ENCODE data around the gene SMYD2. TPM values are rescaled to one million over a fixed set of nuclear protein-coding genes. Genes with fewer than 3 reads are reported as not detected.

Gene SMYD2
- total RNA-seq, 1 donor from 2014 or later = 39.8 TPM

DNA sequence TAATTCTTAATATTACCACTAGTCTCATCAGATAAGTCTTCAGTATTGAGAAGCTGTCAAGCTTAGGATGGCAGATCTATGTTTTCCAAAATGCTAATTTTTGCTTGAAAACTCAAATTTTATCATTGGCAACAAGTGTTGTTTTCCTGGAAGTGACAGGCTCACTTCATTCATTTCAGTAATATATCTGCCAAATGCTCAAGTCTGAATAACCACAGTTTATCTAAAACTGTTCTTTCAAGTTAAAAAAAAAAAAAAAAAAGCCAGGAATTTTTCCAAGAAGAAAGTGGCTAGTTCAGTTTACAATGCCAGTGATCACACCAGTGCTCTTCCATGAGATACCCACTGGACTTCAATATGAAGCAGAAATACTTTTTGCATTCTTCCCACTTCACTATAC is 20.6 kb downstream of the SMYD2 start:
- TF ChIP-seq, protein P1, sequence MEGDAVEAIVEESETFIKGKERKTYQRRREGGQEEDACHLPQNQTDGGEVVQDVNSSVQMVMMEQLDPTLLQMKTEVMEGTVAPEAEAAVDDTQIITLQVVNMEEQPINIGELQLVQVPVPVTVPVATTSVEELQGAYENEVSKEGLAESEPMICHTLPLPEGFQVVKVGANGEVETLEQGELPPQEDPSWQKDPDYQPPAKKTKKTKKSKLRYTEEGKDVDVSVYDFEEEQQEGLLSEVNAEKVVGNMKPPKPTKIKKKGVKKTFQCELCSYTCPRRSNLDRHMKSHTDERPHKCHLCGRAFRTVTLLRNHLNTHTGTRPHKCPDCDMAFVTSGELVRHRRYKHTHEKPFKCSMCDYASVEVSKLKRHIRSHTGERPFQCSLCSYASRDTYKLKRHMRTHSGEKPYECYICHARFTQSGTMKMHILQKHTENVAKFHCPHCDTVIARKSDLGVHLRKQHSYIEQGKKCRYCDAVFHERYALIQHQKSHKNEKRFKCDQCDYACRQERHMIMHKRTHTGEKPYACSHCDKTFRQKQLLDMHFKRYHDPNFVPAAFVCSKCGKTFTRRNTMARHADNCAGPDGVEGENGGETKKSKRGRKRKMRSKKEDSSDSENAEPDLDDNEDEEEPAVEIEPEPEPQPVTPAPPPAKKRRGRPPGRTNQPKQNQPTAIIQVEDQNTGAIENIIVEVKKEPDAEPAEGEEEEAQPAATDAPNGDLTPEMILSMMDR (IDR thresholded peaks at IDR 0.05) = no peak
- DNase-seq (no peak), ATAC-seq (no peak)
- Histone ChIP-seq H3K9me3 (no peaks in the 10 kb centered on the region), H3K36me3 (no peaks in the 10 kb centered on the region), H3K4me3 (no peak overlapping the region), H3K27ac (no peak overlapping the region), H3K4me1 (no peaks in the 10 kb centered on the region), H3K27me3 (no peaks in the 10 kb centered on the region)
- intact Hi-C loops (cut with DNase I) = no loop called here

DNA sequence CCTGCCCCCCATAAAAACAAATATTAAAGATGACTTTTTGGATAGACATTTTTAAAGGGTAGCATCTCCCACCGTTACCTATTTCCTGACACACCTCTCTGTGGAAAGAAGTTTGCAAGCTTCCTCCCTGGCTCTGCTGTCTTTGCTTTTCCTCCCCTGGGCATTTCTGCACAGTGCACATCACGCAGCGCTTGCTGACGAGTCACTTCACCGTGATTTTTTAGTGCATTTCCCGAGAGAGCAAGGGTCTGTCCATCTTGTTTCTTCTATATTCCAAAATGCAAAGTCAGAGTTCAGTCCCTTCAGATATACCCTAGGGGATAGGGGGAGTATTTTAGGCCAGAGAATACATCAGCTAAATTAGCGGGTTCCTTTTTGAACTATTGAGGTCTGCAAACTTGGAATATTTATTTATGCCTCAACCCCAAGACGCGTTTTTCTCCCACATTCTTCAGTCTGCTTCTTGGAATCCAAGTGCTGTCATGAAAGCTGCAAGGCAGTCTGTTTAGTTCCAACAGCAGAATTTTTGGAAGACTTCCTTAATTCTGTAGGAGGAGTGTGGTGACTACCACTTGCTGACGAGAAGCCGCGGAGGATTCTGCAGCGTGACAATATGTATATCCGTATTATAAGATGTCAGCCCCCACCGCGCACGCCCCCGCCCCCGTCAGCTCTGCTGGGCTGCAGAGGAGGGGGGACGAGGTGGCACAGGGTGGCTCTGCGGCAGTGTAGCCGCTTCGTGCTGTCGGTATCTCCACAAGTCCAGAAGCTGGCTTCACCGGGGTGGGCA is 22.4 kb downstream of the SMYD2 start:
- no peaks in the 10 kb centered on the region for H3K4me1 ChIP-seq
- H3K27me3 ChIP-seq = no peaks in the 10 kb centered on the region
- H3K27ac ChIP-seq = no peak overlapping the region
- TF ChIP-seq, protein P1 (IDR thresholded peaks at IDR 0.05) = no peak
- no peaks in the 10 kb centered on the region for H3K9me3 ChIP-seq
- no peaks in the 10 kb centered on the region for H3K36me3 ChIP-seq
- ATAC-seq (no peak), DNase-seq (no peak)
- H3K4me3 ChIP-seq = no peak overlapping the region
- intact Hi-C loops (cut with DNase I) = no loop called here

DNA sequence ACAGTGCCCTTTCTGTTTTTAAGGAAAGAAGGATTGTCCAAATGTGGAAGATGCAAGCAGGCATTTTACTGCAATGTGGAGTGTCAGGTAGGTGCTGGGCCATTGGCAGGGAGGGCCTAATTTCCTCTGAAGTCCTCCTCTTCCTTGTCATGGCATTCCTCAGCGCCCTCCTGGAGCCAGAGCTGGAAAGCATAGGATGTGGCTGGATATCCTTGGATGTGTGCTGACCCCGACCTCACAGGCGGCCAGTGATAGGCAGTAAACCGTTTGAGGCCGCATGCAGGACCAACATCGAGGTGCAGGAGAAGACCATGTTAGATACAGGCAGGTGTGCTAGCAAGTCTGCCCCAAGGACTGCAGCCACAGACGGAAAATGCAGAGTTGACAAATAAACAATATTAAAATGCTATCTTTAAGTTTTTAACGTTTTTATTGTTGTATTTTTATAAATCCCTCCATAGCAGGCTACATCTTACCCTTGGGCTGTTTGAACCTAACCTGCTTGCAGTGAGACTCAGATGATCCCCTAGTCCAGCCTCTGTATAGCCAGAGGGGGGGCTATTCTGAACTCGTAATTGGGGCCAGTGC is 24.3 kb downstream of the SMYD2 start:
- Histone ChIP-seq H3K4me1 (no peaks in the 10 kb centered on the region), H3K9me3 (no peaks in the 10 kb centered on the region), H3K27ac (no peak overlapping the region), H3K27me3 (no peaks in the 10 kb centered on the region), H3K36me3 (no peaks in the 10 kb centered on the region), H3K4me3 (no peak overlapping the region)
- no peak for DNase-seq
- intact Hi-C loops (cut with DNase I) = no loop called here
- no peak for ATAC-seq
- TF ChIP-seq, protein P1 (IDR thresholded peaks at IDR 0.05) = no peak

DNA sequence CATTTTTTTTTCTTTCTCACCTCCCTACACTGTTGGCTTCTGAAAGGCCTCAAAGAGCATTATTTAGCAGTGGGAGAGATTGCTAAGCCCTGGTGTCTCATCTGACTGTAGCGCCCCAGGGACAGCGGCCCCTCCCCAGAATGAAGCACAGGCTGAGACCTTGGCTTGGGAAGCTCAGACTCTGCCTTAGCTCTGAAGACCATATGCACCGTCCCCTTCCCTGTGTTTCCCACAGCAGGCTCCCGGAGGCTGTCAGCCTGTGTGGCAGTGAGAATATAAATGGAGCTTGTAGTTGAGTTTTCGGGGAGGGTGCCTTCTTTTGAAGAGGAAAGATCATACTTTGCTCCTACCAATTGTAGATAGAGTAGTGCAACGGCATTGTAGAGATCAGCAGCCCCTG is 25.3 kb downstream of the SMYD2 start:
- Histone ChIP-seq H3K4me1 (no peaks in the 10 kb centered on the region), H3K27me3 (no peaks in the 10 kb centered on the region), H3K36me3 (no peaks in the 10 kb centered on the region), H3K4me3 (no peak overlapping the region), H3K27ac (no peak overlapping the region), H3K9me3 (no peaks in the 10 kb centered on the region)
- TF ChIP-seq, protein P1 (IDR thresholded peaks at IDR 0.05) = no peak
- ATAC-seq (no peak), DNase-seq (no peak)
- intact Hi-C loops (cut with DNase I) = no loop called here

DNA sequence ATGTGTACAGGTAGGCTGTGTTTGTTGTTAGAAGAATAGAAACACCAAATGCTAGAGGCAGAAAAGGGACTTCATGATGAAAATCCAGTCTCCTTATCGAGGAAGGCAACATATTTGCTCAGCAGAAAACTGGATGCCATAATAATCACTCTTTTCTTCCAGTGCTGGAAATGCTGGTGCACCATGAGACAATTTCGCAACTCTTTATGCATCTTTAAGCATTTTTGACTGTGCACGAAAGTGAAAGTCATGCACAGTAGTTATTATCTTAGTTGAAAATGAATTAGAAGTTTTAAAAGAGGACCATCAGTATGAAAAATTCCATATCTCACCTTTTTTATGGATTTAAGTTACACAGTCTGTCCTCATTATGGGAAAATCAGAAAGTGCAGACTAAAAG is 29.1 kb downstream of the SMYD2 start:
- Histone ChIP-seq H3K36me3 (no peaks in the 10 kb centered on the region), H3K4me1 (no peaks in the 10 kb centered on the region), H3K27me3 (no peaks in the 10 kb centered on the region), H3K27ac (no peak overlapping the region), H3K4me3 (no peak overlapping the region), H3K9me3 (no peaks in the 10 kb centered on the region)
- ATAC-seq (no peak), DNase-seq (no peak)
- TF ChIP-seq, protein P1 (IDR thresholded peaks at IDR 0.05) = no peak
- intact Hi-C loops (cut with DNase I) = no loop called here
